GM23338 (cell line): ENCODE data around the gene EEF1E1. TPM values are rescaled to one million over a fixed set of nuclear protein-coding genes. Genes with fewer than 3 reads are reported as not detected.
A peak's percentile ranks its signal among the peaks of the same experiment; 100 is the strongest.

ENCODE experiments used
- ATAC-seq: fragments of 200-7000 bp; cut with Tn5 transposase; 3 replicates; pipeline ENCODE4 v1.9.1; 2020
- DNase-seq: peaks from one replicate; pipeline ENCODE4 v3.0.0-alpha.2; 2015; ENCODE audit warnings: low spot score
- H2AFZ ChIP-seq: fragments of 200-600 bp; sonication (generic); 2 replicates; pipeline ENCODE4 v1.8.0; 2016; ENCODE audit warnings: antibody characterized with exemption, mild to moderate bottlenecking, moderate library complexity
- H3F3A ChIP-seq: fragments of 200-600 bp; sonication (generic); replicated peaks from 2 replicates; pipeline ENCODE4 v1.8.0; 2017; ENCODE audit warnings: antibody characterized with exemption, mixed run types, low read depth
- H3K27ac ChIP-seq: fragments of 200-600 bp; sonication (generic); 2 replicates; pipeline ENCODE4 v1.6.1; 2016; ENCODE audit warnings: low read depth
- H3K27me3 ChIP-seq: fragments of 200-600 bp; sonication (generic); 2 replicates; pipeline ENCODE4 v1.8.0; 2016; ENCODE audit warnings: mild to moderate bottlenecking, mixed run types, moderate library complexity; ENCODE audit not compliant: insufficient read depth
- H3K36me3 ChIP-seq: fragments of 200-600 bp; sonication (generic); 2 replicates; pipeline ENCODE4 v1.8.0; 2016; ENCODE audit warnings: mild to moderate bottlenecking; ENCODE audit not compliant: insufficient read depth
- H3K4me1 ChIP-seq: fragments of 200-600 bp; sonication (generic); 2 replicates; pipeline ENCODE4 v1.8.0; 2016; ENCODE audit warnings: mild to moderate bottlenecking, moderate library complexity; ENCODE audit not compliant: insufficient read depth
- H3K4me2 ChIP-seq: fragments of 200-600 bp; sonication (generic); 2 replicates; pipeline ENCODE4 v1.7.1; 2017; ENCODE audit warnings: mixed run types
- H3K4me3 ChIP-seq: fragments of 200-600 bp; sonication (generic); 2 replicates; pipeline ENCODE4 v1.6.1; 2016; ENCODE audit warnings: mixed run types
- H3K79me2 ChIP-seq: fragments of 200-600 bp; sonication (generic); replicated peaks from 2 replicates; pipeline ENCODE4 v1.8.0; 2017; ENCODE audit warnings: mild to moderate bottlenecking; ENCODE audit not compliant: insufficient read depth
- H3K9me2 ChIP-seq: fragments of 200-600 bp; sonication (generic); 2 replicates; pipeline ENCODE4 v1.8.0; 2017; ENCODE audit not compliant: insufficient read depth
- H4K20me1 ChIP-seq: fragments of 200-600 bp; sonication (generic); replicated peaks from 2 replicates; pipeline ENCODE4 v1.8.0; 2017; ENCODE audit warnings: mild to moderate bottlenecking; ENCODE audit not compliant: insufficient read depth
- H3K27ac Mint-ChIP-seq: 2 replicates; pipeline ENCODE4 v1.8.0; 2020; ENCODE audit warnings: inconsistent platforms, mild to moderate bottlenecking, moderate library complexity, mixed read lengths
- H3K27me3 Mint-ChIP-seq: 3 replicates; pipeline ENCODE4 v1.8.0; 2022; ENCODE audit warnings: low read depth, mild to moderate bottlenecking, moderate library complexity, mixed read lengths, inconsistent platforms; ENCODE audit not compliant: insufficient read depth, poor library complexity
- H3K36me3 Mint-ChIP-seq: 3 replicates; pipeline ENCODE4 v1.8.0; 2021; ENCODE audit warnings: low read depth, mild to moderate bottlenecking, inconsistent platforms, moderate library complexity, mixed read lengths
- H3K4me1 Mint-ChIP-seq: 3 replicates; pipeline ENCODE4 v1.8.0; 2020; ENCODE audit warnings: mild to moderate bottlenecking, inconsistent platforms, mixed read lengths
- H3K4me3 Mint-ChIP-seq: 3 replicates; pipeline ENCODE4 v1.8.0; 2021; ENCODE audit warnings: moderate library complexity, mild to moderate bottlenecking, inconsistent platforms, mixed read lengths
- H3K9me3 Mint-ChIP-seq: 3 replicates; pipeline ENCODE4 v1.8.0; 2020; ENCODE audit warnings: moderate library complexity, mild to moderate bottlenecking, inconsistent platforms, mixed read lengths
- CREB1 ChIP-seq: fragments of 250-450 bp; sonication (Bioruptor Pico); IDR thresholded peaks from 2 replicates; pipeline ENCODE4 v1.5.0; 2020; ENCODE audit warnings: low read depth, mild to moderate bottlenecking, moderate library complexity
- CTCF ChIP-seq, 2 experiments: fragments of 200-600 bp in 1 of 2; sonication (generic) in 1 of 2; conservative IDR thresholded peaks; 2 replicates each; pipeline versions ENCODE4 v1.5.1 to v1.6.1; 2016 to 2017; ENCODE audit warnings: antibody characterized with exemption in 2 of 2, low read depth in 2 of 2, mild to moderate bottlenecking in 2 of 2, moderate library complexity in 1 of 2
- ETS1 ChIP-seq: IDR thresholded peaks from 2 replicates; pipeline ENCODE4 v1.6.1; 2016; ENCODE audit warnings: antibody characterized with exemption
- EZH2 ChIP-seq: fragments of 200-600 bp; sonication (generic); IDR thresholded peaks from one replicate; pipeline ENCODE4 v1.8.0; 2017; ENCODE audit warnings: antibody characterized with exemption, mild to moderate bottlenecking, low read depth; ENCODE audit not compliant: unreplicated experiment
- EZH2phosphoT487 ChIP-seq: fragments of 200-600 bp; sonication (generic); IDR thresholded peaks from one replicate; pipeline ENCODE4 v1.8.1; 2018; ENCODE audit warnings: antibody characterized with exemption; ENCODE audit not compliant: unreplicated experiment
- JUNB ChIP-seq: IDR thresholded peaks from one replicate; pipeline ENCODE4 v1.6.1; 2016; ENCODE audit warnings: antibody characterized with exemption; ENCODE audit not compliant: unreplicated experiment
- NANOG ChIP-seq: IDR thresholded peaks from 2 replicates; pipeline ENCODE4 v1.6.1; 2016; ENCODE audit warnings: antibody characterized with exemption, borderline replicate concordance
- POLR2AphosphoS5 ChIP-seq: IDR thresholded peaks from 2 replicates; pipeline ENCODE4 v1.6.1; 2016; ENCODE audit warnings: antibody characterized with exemption, low read depth
- STAT1 ChIP-seq: IDR thresholded peaks from one replicate; pipeline ENCODE4 v1.6.1; 2016; ENCODE audit warnings: antibody characterized with exemption; ENCODE audit not compliant: unreplicated experiment
- ZNF114 ChIP-seq: fragments of 250-450 bp; sonication (Bioruptor Pico); IDR thresholded peaks from 2 replicates; pipeline ENCODE4 v1.5.0; 2020; ENCODE audit warnings: mild to moderate bottlenecking, moderate library complexity
- ZNF331 ChIP-seq: fragments of 250-450 bp; sonication (Bioruptor Pico); IDR thresholded peaks from 2 replicates; pipeline ENCODE4 v1.5.0; 2020; ENCODE audit warnings: low read depth, mild to moderate bottlenecking, moderate library complexity
- ZNF462 ChIP-seq: fragments of 250-450 bp; sonication (Bioruptor Pico); IDR thresholded peaks from 2 replicates; pipeline ENCODE4 v1.5.0; 2020; ENCODE audit warnings: mild to moderate bottlenecking, moderate library complexity
- polyA plus RNA-seq: library from polyadenylated mRNA; unstranded; fragments of >200 nt; fragmentation: Nextera tagmentation; extraction: Ambion mirVana; gene quantifications from 2 replicates; pipeline ENCODE4 v1.2.1, GENCODE V29; 2016
- total RNA-seq: library from RNA; depleted of rRNA; stranded (reverse); fragments of >200 nt; shearing (Covaris generic); gene quantifications from 2 replicates; pipeline ENCODE4 v1.2.3, GENCODE V29; 2014
- TF ChIP-seq, protein P1 (sequence below): IDR thresholded peaks from one replicate; pipeline ENCODE4 v1.6.1; 2018; ENCODE audit warnings: antibody characterized with exemption; ENCODE audit not compliant: unreplicated experiment

Gene EEF1E1
- total and polyA plus RNA-seq, 2 experiments from 2014 or later, result 298 to 317 TPM

DNA sequence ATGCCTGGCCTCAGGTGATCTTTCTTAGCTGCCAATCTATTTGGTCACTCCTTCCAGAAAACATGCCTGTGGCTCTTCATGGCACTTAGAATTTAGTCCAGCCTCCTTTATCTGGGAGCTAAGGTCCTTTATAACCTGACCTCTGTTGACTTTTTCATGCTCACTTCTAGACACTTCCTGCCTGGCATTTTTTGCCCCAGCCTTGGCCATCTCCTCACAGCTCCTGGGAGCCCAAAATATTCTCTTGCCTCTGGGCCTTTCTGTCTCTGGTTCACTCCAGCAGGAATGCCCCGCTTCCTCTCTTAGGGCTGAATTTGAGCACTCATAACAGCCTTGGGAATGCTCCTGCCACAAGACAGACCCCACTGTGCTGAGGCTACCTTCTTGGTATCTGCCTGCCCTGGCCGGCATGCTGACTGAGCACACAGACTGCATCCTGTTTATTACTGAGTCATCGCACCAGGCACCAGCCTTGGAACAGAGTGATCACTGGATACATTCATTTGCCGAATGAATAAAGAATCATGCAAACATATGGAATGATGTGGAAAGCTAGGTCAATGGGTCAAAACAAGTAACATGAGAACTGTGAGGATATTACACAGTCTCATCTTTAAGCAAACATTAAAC is 5.8 kb upstream of the EEF1E1 start:
- no peak overlapping the region for H3K27ac ChIP-seq
- H3K4me1 ChIP-seq, result peaks cover 4% of the 10 kb centered on the region; the same call in 1 of the 2 replicates
- H4K20me1 ChIP-seq, result no peaks in the 10 kb centered on the region
- TF ChIP-seq EZH2, result no peak
- TF ChIP-seq ZNF462, result no peak
- TF ChIP-seq ZNF331 (CRISPR knock-in tag), result no peak
- no peak for TF ChIP-seq JUNB
- no peak for TF ChIP-seq CREB1 (CRISPR knock-in tag)
- TF ChIP-seq, protein P1, sequence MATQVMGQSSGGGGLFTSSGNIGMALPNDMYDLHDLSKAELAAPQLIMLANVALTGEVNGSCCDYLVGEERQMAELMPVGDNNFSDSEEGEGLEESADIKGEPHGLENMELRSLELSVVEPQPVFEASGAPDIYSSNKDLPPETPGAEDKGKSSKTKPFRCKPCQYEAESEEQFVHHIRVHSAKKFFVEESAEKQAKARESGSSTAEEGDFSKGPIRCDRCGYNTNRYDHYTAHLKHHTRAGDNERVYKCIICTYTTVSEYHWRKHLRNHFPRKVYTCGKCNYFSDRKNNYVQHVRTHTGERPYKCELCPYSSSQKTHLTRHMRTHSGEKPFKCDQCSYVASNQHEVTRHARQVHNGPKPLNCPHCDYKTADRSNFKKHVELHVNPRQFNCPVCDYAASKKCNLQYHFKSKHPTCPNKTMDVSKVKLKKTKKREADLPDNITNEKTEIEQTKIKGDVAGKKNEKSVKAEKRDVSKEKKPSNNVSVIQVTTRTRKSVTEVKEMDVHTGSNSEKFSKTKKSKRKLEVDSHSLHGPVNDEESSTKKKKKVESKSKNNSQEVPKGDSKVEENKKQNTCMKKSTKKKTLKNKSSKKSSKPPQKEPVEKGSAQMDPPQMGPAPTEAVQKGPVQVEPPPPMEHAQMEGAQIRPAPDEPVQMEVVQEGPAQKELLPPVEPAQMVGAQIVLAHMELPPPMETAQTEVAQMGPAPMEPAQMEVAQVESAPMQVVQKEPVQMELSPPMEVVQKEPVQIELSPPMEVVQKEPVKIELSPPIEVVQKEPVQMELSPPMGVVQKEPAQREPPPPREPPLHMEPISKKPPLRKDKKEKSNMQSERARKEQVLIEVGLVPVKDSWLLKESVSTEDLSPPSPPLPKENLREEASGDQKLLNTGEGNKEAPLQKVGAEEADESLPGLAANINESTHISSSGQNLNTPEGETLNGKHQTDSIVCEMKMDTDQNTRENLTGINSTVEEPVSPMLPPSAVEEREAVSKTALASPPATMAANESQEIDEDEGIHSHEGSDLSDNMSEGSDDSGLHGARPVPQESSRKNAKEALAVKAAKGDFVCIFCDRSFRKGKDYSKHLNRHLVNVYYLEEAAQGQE, result no peak
- TF ChIP-seq CTCF (conservative IDR thresholded peaks at IDR 0.05; ENCODE audit: low read depth in 2 of 2), result no peak
- TF ChIP-seq NANOG, result no peak
- no peak for TF ChIP-seq POLR2AphosphoS5
- TF ChIP-seq ZNF114 (CRISPR knock-in tag), result no peak
- no peak for TF ChIP-seq EZH2phosphoT487
- TF ChIP-seq STAT1, result no peak
- TF ChIP-seq ETS1, result no peak
- no peak overlapping the region for H3K4me3 ChIP-seq
- no peaks in the 10 kb centered on the region; the same call in 1 of the 2 replicates for H3K9me2 ChIP-seq
- H3K4me1 Mint-ChIP-seq, result peaks cover under 1% of the 10 kb centered on the region; the same call in 2 of the 3 replicates
- H3K36me3 ChIP-seq, result no peaks in the 10 kb centered on the region
- no peaks in the 10 kb centered on the region for H3K27me3 ChIP-seq
- H3K27me3 Mint-ChIP-seq, result peaks cover 4% of the 10 kb centered on the region
- no peak overlapping the region for H2AFZ ChIP-seq
- H3K79me2 ChIP-seq, result no peaks in the 10 kb centered on the region
- H3F3A ChIP-seq, result no peaks in the 10 kb centered on the region
- no peak overlapping the region for H3K4me3 Mint-ChIP-seq
- no peaks in the 10 kb centered on the region; the same call in 2 of the 3 replicates for H3K9me3 Mint-ChIP-seq
- ATAC-seq (no peak), DNase-seq (no peak)
- H3K27ac Mint-ChIP-seq, result peak overlapping the region; percentile 89
- H3K36me3 Mint-ChIP-seq, result no peaks in the 10 kb centered on the region
- H3K4me2 ChIP-seq, result no peak overlapping the region
